Kidney (tissue), 14 donors: Measurements from ENCODE around the gene CLIP1. TPM values are rescaled to one million over a fixed set of nuclear protein-coding genes. Genes with fewer than 3 reads are reported as not detected.
"Not testable (repeated sequence)": the region's sequence is repeated elsewhere in the genome, so short reads cannot be mapped to it uniquely, and the experiment has no call there.

ENCODE experiments used
- DNase-seq, 5 donors: peaks; one replicate each; pipeline ENCODE4 v3.0.0-alpha.2; 2013 to 2020
- FAIRE-seq: peaks from 2 replicates; lab custom pipeline; 2012; peaks lifted over from hg19 to GRCh38; lab: Jason Lieb, UNC
- H3K27ac ChIP-seq, 2 donors: one replicate each; pipeline ENCODE4 v1.7.0; 2013; ENCODE audit warnings: low read depth in 2 of 2, low read length in 2 of 2, inconsistent platforms in 1 of 2
- H3K27me3 ChIP-seq: one replicate; pipeline ENCODE4 v1.7.1; 2013; ENCODE audit warnings: low read length, inconsistent platforms; ENCODE audit not compliant: control insufficient read depth, insufficient read depth
- H3K36me3 ChIP-seq, 3 donors: one replicate each; pipeline versions ENCODE4 v1.7.0 to v1.7.1; 2013; ENCODE audit warnings: low read length in 3 of 3, control low read depth in 1 of 3, inconsistent platforms in 1 of 3; ENCODE audit not compliant: insufficient read depth in 3 of 3, control insufficient read depth in 2 of 3
- H3K4me1 ChIP-seq, 3 donors: one replicate each; pipeline versions ENCODE4 v1.7.0 to v1.7.1; 2013; ENCODE audit warnings: low read length in 3 of 3, inconsistent platforms in 1 of 3, low read depth in 1 of 3; ENCODE audit not compliant: control insufficient read depth in 2 of 3, insufficient read depth in 2 of 3
- H3K4me3 ChIP-seq, 3 donors: one replicate each; pipeline versions ENCODE4 v1.7.0 to v1.8.1; 2013; ENCODE audit warnings: low read length in 3 of 3, control low read depth in 1 of 3, inconsistent platforms in 1 of 3
- H3K9ac ChIP-seq, 3 donors: one replicate each; pipeline versions ENCODE4 v1.7.0 to v1.7.1; 2013; ENCODE audit warnings: low read length in 3 of 3, control low read depth in 1 of 3, inconsistent platforms in 1 of 3
- H3K9me3 ChIP-seq, 3 donors: one replicate each; pipeline versions ENCODE4 v1.7.0 to v1.7.1; 2013; ENCODE audit warnings: low read length in 3 of 3, control low read depth in 1 of 3, inconsistent platforms in 1 of 3; ENCODE audit not compliant: control insufficient read depth in 2 of 3, insufficient read depth in 1 of 3
- intact Hi-C: fragments of 100-400 bp; cut with DNase I; formaldehyde crosslinking; loops from one replicate; pipeline ENCODE4 v1.11.1; 2022
- polyA plus RNA-seq: library from polyadenylated mRNA; stranded (reverse); fragments of 350-450 nt; fragmentation: Illumina TruSeq; extraction: RNeasy Lipid Tissue Mini Kit (QIAGEN cat#74804); gene quantifications from one replicate; pipeline ENCODE4 v1.2.3, GENCODE V29; 2014; ENCODE audit warnings: low read depth, low replicate concordance; ENCODE audit not compliant: insufficient read depth
- total RNA-seq: library from RNA; stranded (reverse); fragmentation: NEBNext Ultra II Directional; extraction: Animal tissue kit (Norgen Biotek cat#: 25700); gene quantifications from one replicate; pipeline ENCODE4 v1.2.1, GENCODE V29; 2021
- TF ChIP-seq, protein P1 (sequence below): IDR thresholded peaks from 3 replicates; pipeline ENCODE4 v1.5.1; 2012; ENCODE audit warnings: mild to moderate bottlenecking, moderate library complexity, borderline replicate concordance; ENCODE audit not compliant: insufficient read depth; ENCODE audit errors: extremely low read depth
- donor health status: control.
- donor health status: control.
- donor health status: control.
- donor health status: control.
- donor health status: control.
- donor health status: DM: yes; HTN: yes; CAD: no.
- donor health status: Normal renal cell carcinoma (clear cell type).

The CLIP1 gene
- total and polyA plus RNA-seq, 2 donors from 2014 or later = 14.5 to 85.3 TPM

GRCh38 chr12:122446390-122446789 lies 23.9 kb upstream of the CLIP1 start:
- H3K36me3 ChIP-seq, intact Hi-C loops, H3K9ac ChIP-seq, H3K9me3 ChIP-seq, DNase-seq, FAIRE-seq, H3K4me3 ChIP-seq, H3K27me3 ChIP-seq, H3K4me1 ChIP-seq, H3K27ac ChIP-seq: not testable (repeated sequence)

DNA sequence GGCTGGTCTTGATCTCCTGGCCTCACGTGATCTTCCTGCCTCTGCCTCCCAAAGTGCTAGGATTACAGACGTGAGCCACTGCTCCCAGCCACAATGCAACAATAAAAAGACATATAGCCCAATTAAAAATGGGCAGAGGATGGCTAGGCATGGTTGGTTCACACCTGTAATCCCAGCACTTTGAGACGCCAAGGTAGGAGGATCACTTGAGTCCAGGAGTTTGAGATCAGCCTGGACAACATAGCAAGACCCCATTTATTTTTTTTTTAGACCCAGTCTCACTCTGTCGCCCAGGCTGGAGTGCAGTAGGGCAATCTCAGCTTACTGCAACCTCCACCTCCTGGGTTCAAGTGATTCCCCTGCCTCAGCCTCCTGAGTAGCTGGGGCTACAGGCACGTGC lies 21.6 kb upstream of the CLIP1 start:
- H3K27ac ChIP-seq, H3K4me3 ChIP-seq, FAIRE-seq, DNase-seq, intact Hi-C loops, H3K27me3 ChIP-seq, H3K9me3 ChIP-seq, H3K4me1 ChIP-seq, H3K36me3 ChIP-seq, H3K9ac ChIP-seq: not testable (repeated sequence)

- FAIRE-seq, H3K4me3 ChIP-seq, H3K27me3 ChIP-seq, H3K27ac ChIP-seq, H3K9me3 ChIP-seq, DNase-seq, intact Hi-C loops, H3K9ac ChIP-seq, H3K4me1 ChIP-seq, H3K36me3 ChIP-seq: not testable (repeated sequence)
Measured at GRCh38 chr12:122438822-122439221, 16.4 kb upstream of the CLIP1 start.

DNA sequence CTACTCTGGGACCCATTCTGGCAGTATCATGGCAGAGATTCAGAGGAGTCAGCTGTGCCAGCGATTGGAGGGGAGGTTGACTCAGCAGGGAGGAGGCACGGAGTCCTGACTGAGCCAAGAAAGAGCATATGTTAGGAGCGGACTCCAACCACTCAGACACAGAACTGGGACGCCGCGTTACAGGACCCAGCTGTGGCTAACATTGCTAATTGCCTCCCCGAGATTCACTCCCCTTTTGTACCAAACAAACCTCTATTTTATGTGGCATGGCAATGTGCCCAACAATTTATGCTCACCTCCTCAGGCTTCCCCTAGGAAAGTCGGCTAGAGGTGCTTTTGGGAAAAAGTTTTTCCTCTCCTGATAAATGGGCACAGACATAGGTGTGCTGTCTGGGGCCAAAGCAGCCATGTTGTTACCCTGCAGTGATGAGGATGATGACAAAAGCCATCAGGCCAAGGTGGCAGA lies 15.2 kb upstream of the CLIP1 start:
- FAIRE-seq = no peak
- no peak for DNase-seq
- TF ChIP-seq, protein P1, sequence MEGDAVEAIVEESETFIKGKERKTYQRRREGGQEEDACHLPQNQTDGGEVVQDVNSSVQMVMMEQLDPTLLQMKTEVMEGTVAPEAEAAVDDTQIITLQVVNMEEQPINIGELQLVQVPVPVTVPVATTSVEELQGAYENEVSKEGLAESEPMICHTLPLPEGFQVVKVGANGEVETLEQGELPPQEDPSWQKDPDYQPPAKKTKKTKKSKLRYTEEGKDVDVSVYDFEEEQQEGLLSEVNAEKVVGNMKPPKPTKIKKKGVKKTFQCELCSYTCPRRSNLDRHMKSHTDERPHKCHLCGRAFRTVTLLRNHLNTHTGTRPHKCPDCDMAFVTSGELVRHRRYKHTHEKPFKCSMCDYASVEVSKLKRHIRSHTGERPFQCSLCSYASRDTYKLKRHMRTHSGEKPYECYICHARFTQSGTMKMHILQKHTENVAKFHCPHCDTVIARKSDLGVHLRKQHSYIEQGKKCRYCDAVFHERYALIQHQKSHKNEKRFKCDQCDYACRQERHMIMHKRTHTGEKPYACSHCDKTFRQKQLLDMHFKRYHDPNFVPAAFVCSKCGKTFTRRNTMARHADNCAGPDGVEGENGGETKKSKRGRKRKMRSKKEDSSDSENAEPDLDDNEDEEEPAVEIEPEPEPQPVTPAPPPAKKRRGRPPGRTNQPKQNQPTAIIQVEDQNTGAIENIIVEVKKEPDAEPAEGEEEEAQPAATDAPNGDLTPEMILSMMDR = no peak
- Histone ChIP-seq H3K27me3 (no peaks in the 10 kb centered on the region), H3K36me3 (no peaks in the 10 kb centered on the region), H3K4me3 (no peak overlapping the region), H3K27ac (no peak overlapping the region), H3K9ac (no peak overlapping the region), H3K9me3 (no peaks in the 10 kb centered on the region), H3K4me1 (no peaks in the 10 kb centered on the region)
- intact Hi-C loops = no loop called here

DNA sequence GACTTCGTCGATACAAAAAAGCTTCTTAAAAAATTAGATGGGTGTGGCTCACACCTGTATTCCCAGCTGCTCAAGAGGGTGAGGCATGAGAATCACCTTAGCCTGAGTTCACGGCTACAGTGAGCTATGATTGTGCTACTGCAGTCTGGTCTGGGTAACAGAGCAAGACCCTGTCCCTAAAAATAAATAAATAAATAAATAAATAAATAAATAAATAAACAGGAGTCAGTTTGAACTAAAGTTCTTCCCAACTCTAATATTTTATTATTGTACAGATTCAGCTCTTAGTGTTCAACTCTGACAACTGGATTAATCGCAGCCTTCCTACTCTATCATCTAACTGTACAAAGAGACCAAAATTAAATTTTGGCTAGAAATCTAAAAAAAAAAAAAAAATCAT lies 12.7 kb upstream of the CLIP1 start:
- Histone ChIP-seq H3K4me1 (no peaks in the 10 kb centered on the region), H3K4me3 (no peak overlapping the region), H3K9me3 (no peaks in the 10 kb centered on the region), H3K36me3 (no peaks in the 10 kb centered on the region), H3K27me3 (no peaks in the 10 kb centered on the region), H3K9ac (no peak overlapping the region), H3K27ac (no peak overlapping the region)
- FAIRE-seq (no peak), DNase-seq (no peak)
- TF ChIP-seq, protein P1 = no peak
- intact Hi-C loops = no loop called here

DNA sequence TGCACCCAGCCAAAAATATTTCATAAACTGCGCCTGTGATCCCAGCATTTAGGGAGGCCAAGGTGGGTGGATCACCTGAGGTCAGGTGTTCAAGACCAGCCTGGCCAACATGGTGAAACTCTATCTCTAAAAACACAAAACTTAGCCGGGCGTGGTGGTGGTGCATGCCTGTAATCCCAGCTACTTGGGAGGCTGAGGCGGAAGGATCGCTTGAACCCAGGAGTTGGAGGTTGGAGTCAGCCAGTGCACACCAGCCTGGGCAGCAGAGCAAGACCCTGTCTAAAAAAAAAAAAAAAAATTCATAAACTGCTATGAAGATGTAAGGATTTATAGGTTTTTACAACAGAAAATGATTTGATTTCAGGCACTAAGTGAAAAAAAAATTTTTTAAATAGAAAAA lies 6.6 kb upstream of the CLIP1 start:
- H3K4me3 ChIP-seq, H3K27me3 ChIP-seq, H3K36me3 ChIP-seq, FAIRE-seq, H3K9me3 ChIP-seq, H3K27ac ChIP-seq, H3K4me1 ChIP-seq, H3K9ac ChIP-seq, DNase-seq, intact Hi-C loops: not testable (repeated sequence)
